Choroid plexus epithelial cell (primary cell): ENCODE data around the gene CACNA1G.

ENCODE experiments used
- DNase-seq: peaks from one replicate; pipeline ENCODE4 v3.0.0-alpha.2; 2010; ENCODE audit warnings: low read depth
- H3K4me3 ChIP-seq: 2 replicates; pipeline ENCODE4 v1.5.1; 2011; ENCODE audit warnings: low read depth, mild to moderate bottlenecking, control low read depth, low read length, moderate library complexity
- TF ChIP-seq, protein P1 (sequence below): conservative IDR thresholded peaks from 2 replicates; pipeline ENCODE4 v1.5.1; 2011; ENCODE audit warnings: low read depth, mild to moderate bottlenecking, control low read depth, inconsistent platforms, low read length, moderate library complexity

The CACNA1G gene

GRCh38 chr17:50659179-50659578, 98.7 kb downstream of the CACNA1G start:
- DNase-seq: no peak
- H3K4me3 ChIP-seq: no peak overlapping the region
- TF ChIP-seq, protein P1, sequence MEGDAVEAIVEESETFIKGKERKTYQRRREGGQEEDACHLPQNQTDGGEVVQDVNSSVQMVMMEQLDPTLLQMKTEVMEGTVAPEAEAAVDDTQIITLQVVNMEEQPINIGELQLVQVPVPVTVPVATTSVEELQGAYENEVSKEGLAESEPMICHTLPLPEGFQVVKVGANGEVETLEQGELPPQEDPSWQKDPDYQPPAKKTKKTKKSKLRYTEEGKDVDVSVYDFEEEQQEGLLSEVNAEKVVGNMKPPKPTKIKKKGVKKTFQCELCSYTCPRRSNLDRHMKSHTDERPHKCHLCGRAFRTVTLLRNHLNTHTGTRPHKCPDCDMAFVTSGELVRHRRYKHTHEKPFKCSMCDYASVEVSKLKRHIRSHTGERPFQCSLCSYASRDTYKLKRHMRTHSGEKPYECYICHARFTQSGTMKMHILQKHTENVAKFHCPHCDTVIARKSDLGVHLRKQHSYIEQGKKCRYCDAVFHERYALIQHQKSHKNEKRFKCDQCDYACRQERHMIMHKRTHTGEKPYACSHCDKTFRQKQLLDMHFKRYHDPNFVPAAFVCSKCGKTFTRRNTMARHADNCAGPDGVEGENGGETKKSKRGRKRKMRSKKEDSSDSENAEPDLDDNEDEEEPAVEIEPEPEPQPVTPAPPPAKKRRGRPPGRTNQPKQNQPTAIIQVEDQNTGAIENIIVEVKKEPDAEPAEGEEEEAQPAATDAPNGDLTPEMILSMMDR: no peak

GRCh38 chr17:50660042-50660886, 99.7 kb downstream of the CACNA1G start:
- TF ChIP-seq, protein P1: no peak
- H3K4me3 ChIP-seq: no peak overlapping the region
- peak; percentile 36 for DNase-seq

DNA sequence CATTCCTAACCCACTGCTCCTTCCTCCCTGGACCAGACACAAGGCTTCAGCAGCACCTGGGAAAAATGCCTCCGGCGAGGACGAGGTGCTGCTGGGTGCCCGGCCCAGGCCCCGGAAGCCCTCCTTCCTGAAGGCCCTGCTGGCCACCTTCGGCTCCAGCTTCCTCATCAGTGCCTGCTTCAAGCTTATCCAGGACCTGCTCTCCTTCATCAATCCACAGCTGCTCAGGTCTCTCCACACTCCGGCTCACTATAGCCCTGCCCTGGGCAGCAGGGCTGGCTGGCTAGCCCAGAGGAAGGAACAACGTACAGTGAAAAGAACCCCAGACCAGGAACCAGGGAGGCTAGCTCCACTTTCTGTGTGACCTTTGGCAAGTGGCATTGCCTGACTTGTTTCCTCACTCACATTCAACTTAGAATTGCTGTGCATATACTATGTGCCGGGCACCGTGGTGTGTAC, 100.4 kb downstream of the CACNA1G start:
- DNase-seq: no peak
- H3K4me3 ChIP-seq: no peak overlapping the region
- TF ChIP-seq, protein P1: no peak

GRCh38 chr17:50661348-50661747, 100.8 kb downstream of the CACNA1G start:
- DNase-seq: no peak
- no peak overlapping the region for H3K4me3 ChIP-seq
- TF ChIP-seq, protein P1: no peak

DNA sequence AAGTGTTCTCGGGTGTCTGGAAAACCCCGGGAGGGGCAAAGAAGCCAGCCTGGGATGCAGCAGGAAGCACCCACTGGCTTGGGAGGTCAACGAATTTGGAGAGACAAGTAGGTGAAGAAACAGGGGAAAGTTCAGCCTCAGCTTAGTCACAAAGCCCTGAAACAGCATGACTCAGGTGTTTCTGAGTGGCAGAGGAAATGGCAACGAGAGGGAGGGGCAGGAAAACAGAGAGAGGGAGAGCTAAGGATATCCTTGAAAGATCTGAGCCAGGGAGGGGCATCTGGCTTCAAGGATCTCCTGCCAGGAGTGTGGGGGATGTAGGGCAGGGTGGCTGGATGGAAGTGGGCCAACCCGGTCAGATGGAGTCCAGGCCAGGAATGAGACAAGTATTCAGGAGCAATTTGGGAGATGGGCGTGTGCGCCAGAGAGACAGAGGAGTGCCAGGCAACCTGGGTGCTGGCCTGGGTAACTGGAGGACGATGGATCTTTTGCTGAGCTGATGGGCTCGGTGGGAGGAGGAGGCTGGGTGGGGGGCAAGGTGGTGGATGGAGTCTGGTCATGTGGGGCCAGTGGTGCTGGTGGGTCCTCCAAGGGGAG, 101.4 kb downstream of the CACNA1G start:
- TF ChIP-seq, protein P1: no peak
- DNase-seq: peak; percentile 76

DNA sequence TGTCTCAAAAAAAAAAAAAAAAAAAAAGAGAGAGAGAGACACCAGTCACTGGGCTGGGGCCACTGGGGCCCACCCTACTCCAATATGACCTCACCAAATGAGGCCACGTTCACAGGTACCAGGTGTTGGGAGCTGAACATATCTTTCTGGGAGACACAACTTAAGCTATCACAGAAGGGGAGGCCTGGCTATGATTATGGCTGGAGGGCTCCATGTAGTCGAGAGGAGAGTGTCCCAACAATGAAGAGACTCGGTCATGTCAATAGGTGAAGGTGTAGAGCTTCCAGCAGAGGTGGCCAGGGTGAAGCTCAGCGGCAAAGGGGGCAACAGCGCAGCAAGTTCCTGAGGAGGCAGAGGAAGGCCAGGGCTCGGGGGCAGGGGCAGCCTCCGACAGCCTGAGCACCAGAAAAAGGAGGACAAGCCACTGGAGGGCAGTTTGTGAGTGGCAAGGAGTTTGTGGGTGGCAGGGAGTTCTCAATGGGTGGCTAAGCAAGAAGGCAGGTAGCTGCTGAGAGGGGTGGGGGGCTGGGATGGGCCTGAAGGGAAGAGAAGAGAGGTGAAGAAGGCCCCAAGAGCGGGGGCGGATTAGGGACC, 102.2 kb downstream of the CACNA1G start:
- TF ChIP-seq, protein P1: no peak
- DNase-seq: no peak
- H3K4me3 ChIP-seq: no peak overlapping the region

More for the DNA sequence above, 101.4 kb downstream of the CACNA1G start:
- no peak overlapping the region for H3K4me3 ChIP-seq
